ENCODE data around the gene ERI2.

The ERI2 gene

DNA sequence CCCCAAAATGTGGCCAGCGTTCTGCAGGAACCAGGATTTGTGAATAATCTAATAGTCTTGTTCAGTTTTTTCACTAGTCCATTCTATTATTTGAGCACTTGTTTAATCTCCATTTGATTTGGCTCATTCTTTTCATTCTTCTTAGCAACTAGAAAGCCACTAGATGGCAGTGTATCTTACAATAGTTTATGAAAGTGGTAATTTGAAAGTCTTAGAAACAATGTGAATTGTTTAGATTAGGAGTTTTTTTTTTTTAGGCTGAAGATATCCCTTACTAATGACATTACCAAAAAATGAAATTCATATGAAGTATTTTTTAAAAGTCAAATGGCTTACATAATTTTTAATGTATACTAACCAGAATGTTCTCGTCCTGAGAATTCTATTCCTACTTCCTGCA lies 6.7 kb downstream of the ERI2 start:
- TF ChIP-seq, protein P1, sequence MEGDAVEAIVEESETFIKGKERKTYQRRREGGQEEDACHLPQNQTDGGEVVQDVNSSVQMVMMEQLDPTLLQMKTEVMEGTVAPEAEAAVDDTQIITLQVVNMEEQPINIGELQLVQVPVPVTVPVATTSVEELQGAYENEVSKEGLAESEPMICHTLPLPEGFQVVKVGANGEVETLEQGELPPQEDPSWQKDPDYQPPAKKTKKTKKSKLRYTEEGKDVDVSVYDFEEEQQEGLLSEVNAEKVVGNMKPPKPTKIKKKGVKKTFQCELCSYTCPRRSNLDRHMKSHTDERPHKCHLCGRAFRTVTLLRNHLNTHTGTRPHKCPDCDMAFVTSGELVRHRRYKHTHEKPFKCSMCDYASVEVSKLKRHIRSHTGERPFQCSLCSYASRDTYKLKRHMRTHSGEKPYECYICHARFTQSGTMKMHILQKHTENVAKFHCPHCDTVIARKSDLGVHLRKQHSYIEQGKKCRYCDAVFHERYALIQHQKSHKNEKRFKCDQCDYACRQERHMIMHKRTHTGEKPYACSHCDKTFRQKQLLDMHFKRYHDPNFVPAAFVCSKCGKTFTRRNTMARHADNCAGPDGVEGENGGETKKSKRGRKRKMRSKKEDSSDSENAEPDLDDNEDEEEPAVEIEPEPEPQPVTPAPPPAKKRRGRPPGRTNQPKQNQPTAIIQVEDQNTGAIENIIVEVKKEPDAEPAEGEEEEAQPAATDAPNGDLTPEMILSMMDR (IDR thresholded peaks at IDR 0.05; ENCODE audit: insufficient read depth, low read length, missing control alignments) = peak; percentile 19
- CTCF ChIA-PET = interaction anchor here (0.7 to 2.3 kb wide), 11 partner anchors 10 to 502 kb away, joined by 3 to 12 read pairs (median 4); no protein-coding TSS in a partner anchor
- no peak overlapping the region for H3K4me3 ChIP-seq (ENCODE audit: low read depth, low read length)
- POLR2A ChIA-PET = no interaction called here
- DNase-seq (ENCODE audit: low read depth, low spot score) = no peak

DNA sequence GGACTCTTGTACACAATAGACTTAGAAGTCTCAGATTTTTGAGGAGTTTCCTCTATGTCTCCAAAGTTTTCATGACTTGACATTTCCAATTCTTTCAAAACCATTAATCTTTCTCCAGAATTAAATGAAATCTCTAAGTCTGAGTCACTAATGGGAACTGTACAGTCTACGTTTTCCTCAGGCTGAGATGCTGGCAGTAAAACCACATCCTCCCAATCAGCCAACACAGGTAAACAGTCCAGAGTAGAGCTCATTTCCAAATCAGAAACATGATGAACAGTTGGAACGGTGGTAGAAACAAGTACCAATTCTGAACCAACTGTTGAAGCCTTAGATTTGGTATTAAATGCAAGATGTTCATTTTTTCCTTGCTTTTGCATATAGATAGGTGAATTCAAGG lies 7.9 kb downstream of the ERI2 start:
- TF ChIP-seq, protein P1 (IDR thresholded peaks at IDR 0.05; ENCODE audit: insufficient read depth, low read length, missing control alignments) = no peak
- ChIA-PET CTCF (interaction anchor here (0.7 to 2.3 kb wide), 8 partner anchors 8 to 301 kb away, joined by 3 to 12 read pairs (median 4); no protein-coding TSS in a partner anchor), POLR2A (no interaction called here)
- no peak overlapping the region for H3K4me3 ChIP-seq (ENCODE audit: low read depth, low read length)
- no peak for DNase-seq (ENCODE audit: low read depth, low spot score)

DNA sequence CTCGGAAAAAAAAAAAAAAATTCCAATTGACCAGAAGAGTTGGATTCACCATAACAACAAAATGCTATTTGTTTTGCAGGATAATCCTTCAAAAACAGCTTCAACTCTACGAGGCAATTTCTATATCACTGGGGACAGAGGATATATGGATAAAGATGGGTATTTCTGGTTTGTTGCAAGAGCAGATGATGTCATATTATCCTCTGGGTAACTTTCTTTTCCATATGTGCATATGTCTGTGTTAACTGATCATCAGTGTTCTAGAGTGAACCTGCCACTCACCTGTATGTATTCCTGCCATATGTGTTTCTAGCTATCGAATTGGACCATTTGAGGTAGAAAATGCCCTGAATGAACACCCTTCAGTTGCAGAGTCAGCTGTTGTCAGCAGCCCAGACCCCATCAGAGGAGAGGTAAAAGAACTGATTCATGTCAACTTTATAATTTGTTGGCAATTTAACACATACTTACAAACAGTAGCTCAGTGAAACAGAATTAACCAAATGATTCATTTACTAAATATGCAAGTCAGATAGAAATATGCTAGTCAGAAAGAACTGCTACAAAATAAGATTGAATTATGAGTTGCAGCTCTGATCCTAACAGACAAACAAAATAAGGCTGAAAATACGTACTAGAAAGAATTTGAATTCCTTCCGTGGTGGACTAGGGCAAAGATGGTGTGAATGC lies 14.2 kb downstream of the ERI2 start:
- ChIA-PET CTCF (interaction anchor here (0.6 to 3.8 kb wide), 3 partner anchors 13 to 395 kb away, joined by 3 to 21 read pairs (median 3); partner anchors contain the start of genes ERI2 and REXO5), POLR2A (no interaction called here)
- TF ChIP-seq, protein P1 (IDR thresholded peaks at IDR 0.05; ENCODE audit: insufficient read depth, low read length, missing control alignments) = no peak
- DNase-seq (ENCODE audit: low read depth, low spot score) = no peak
- H3K4me3 ChIP-seq (ENCODE audit: low read depth, low read length) = no peak overlapping the region

DNA sequence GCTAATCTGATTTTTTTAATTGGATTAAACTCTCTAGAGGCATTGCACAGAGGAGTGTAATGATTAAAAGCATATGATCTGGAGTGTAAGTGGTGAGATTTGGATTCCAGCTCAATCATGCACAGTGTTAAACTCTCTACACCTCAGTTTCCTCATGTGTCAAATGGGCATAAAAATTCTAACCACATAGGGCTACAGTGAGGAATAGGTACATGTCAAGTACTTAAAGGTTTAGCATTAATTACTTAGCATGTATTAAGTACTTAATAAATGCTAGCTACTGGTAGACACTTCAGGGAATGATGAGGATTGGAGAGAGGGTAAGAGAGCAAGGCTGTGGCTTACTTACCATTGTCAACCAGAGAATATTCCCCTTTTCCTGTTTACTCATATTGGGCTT lies 17.1 kb downstream of the ERI2 start:
- no peak overlapping the region for H3K4me3 ChIP-seq (ENCODE audit: low read depth, low read length)
- no peak for DNase-seq (ENCODE audit: low read depth, low spot score)
- TF ChIP-seq, protein P1 (IDR thresholded peaks at IDR 0.05; ENCODE audit: insufficient read depth, low read length, missing control alignments) = no peak
- POLR2A ChIA-PET = no interaction called here
- CTCF ChIA-PET = interaction anchor here (2.1 to 6.2 kb wide), 2 partner anchors 10 to 14 kb away, joined by 12 to 41 read pairs; no protein-coding TSS in a partner anchor

DNA sequence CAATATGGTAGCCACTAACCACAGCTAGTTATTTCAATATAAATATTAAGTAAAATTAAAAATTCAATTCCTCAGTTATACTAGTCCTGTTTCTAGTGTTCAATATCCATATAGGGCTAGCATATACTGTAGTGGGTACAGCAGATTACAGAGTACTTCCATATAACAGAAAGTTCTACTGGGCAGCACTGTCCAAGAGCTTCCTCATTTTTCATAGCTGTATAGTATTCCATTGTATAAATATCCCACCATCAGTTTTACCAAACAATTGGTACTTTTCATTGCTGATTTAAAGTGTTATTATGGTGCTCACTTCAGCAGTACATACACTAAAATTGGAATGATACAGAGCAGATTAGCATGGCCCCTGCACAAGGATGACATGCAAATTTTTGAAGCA lies 22.1 kb downstream of the ERI2 start:
- CTCF ChIA-PET = interaction anchor here (6.2 kb wide), 1 partner anchor 9 kb away, joined by 41 read pairs; no protein-coding TSS in a partner anchor
- POLR2A ChIA-PET = no interaction called here
- TF ChIP-seq, protein P1 (IDR thresholded peaks at IDR 0.05; ENCODE audit: insufficient read depth, low read length, missing control alignments) = no peak
- H3K4me3 ChIP-seq (ENCODE audit: low read depth, low read length) = no peak overlapping the region
- DNase-seq (ENCODE audit: low read depth, low spot score) = no peak

DNA sequence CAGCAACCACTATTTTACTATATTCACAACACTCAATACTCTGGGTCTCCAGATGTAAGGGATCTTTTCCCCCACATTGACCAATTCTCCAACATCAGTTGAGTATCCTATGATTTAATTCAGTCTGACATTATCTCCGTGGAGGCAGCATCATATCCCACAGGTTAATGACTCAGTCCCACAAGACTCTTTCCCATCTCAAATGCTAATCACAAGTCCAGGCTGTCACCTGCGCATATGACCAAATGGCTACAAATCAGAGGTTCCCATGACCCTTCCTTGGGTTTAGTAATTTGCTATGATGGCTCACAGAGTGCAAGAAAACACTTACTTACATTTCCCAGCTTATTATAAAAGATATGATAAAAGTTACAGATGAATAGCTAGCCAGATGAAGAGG lies 23.8 kb downstream of the ERI2 start:
- POLR2A ChIA-PET = no interaction called here
- CTCF ChIA-PET = no interaction called here
- H3K4me3 ChIP-seq (ENCODE audit: low read depth, low read length) = no peak overlapping the region
- TF ChIP-seq, protein P1 (IDR thresholded peaks at IDR 0.05; ENCODE audit: insufficient read depth, low read length, missing control alignments) = no peak
- DNase-seq (ENCODE audit: low read depth, low spot score) = no peak
